Common myeloid progenitor, CD34-positive (primary cell): ENCODE results near the gene LMO7.
A peak's percentile ranks its signal among the peaks of the same experiment; 100 is the strongest.
"Not testable (repeated sequence)": the region's sequence is repeated elsewhere in the genome, so short reads cannot be mapped to it uniquely, and the experiment has no call there.

Experiments used
- CTCF ChIA-PET: fragments of 350-600 bp; sonication (Branson Sonifier 250); formaldehyde crosslinking; loops from one replicate; lab custom pipeline; 2021; ENCODE audit warnings: antibody characterized with exemption; lab: Charles Lee
- POLR2A ChIA-PET: fragments of 350-600 bp; sonication (Branson Sonifier 250); formaldehyde crosslinking; loops from one replicate; lab custom pipeline; 2021; ENCODE audit warnings: antibody characterized with exemption; lab: Charles Lee
- DNase-seq, 3 donors: peaks; one replicate each; pipeline versions ENCODE4 v3.0.0 to v3.0.0-alpha.2; 2013
- H3K27ac ChIP-seq, 2 experiments: 1 replicate in 1 of 2; 2 replicates in 1 of 2; pipeline ENCODE4 v1.7.0; 2013; ENCODE audit warnings: inconsistent platforms in 2 of 2, low read length in 2 of 2, mild to moderate bottlenecking in 2 of 2, low read depth in 1 of 2, moderate library complexity in 1 of 2; ENCODE audit not compliant: severe bottlenecking in 2 of 2, insufficient read depth in 1 of 2, poor library complexity in 1 of 2
- H3K27me3 ChIP-seq, 5 experiments: replicated peaks in 2 of 5; 1 replicate in 3 of 5; 2 replicates in 2 of 5; pipeline versions ENCODE4 v1.6.1 to v1.7.0; 2013; ENCODE audit warnings: low read length in 4 of 5, mild to moderate bottlenecking in 2 of 5, moderate library complexity in 2 of 5, inconsistent platforms in 1 of 5; ENCODE audit not compliant: insufficient read depth in 5 of 5, control insufficient read depth in 4 of 5
- H3K36me3 ChIP-seq, 4 experiments: 1 replicate in 2 of 4; 2 replicates in 2 of 4; pipeline versions ENCODE4 v1.6.1 to v1.7.0; 2013; ENCODE audit warnings: low read length in 3 of 4, control low read depth in 1 of 4, mild to moderate bottlenecking in 1 of 4; ENCODE audit not compliant: control insufficient read depth in 4 of 4, insufficient read depth in 4 of 4
- H3K4me1 ChIP-seq, 4 experiments: 1 replicate in 3 of 4; 2 replicates in 1 of 4; pipeline versions ENCODE4 v1.6.1 to v1.7.1; 2013; ENCODE audit warnings: low read length in 3 of 4, mild to moderate bottlenecking in 3 of 4, control low read depth in 1 of 4, inconsistent platforms in 1 of 4, moderate library complexity in 1 of 4; ENCODE audit not compliant: control insufficient read depth in 4 of 4, insufficient read depth in 4 of 4; ENCODE audit errors: control extremely low read depth in 1 of 4
- H3K4me3 ChIP-seq, 7 experiments: 1 replicate in 4 of 7; 2 replicates in 3 of 7; pipeline versions ENCODE4 v1.5.1 to v1.7.0; 2013; ENCODE audit warnings: mild to moderate bottlenecking in 7 of 7, low read length in 6 of 7, moderate library complexity in 6 of 7, inconsistent platforms in 2 of 7, low read depth in 2 of 7, control low read depth in 1 of 7; ENCODE audit not compliant: insufficient read depth in 4 of 7, control insufficient read depth in 1 of 7; ENCODE audit errors: extremely low read depth in 1 of 7
- H3K9me3 ChIP-seq, 5 experiments: 1 replicate in 4 of 5; 2 replicates in 1 of 5; pipeline versions ENCODE4 v1.6.1 to v1.7.1; 2013; ENCODE audit warnings: low read length in 4 of 5, mild to moderate bottlenecking in 2 of 5, inconsistent platforms in 1 of 5, low read depth in 1 of 5, moderate library complexity in 1 of 5; ENCODE audit not compliant: control insufficient read depth in 4 of 5, insufficient read depth in 2 of 5; ENCODE audit errors: control extremely low read depth in 1 of 5
- WGBS: methylation state at CpG from one replicate; pipeline ENCODE4 v1.1.5; 2013; ENCODE audit not compliant: insufficient coverage; 5-methylcytosine and 5-hydroxymethylcytosine counted together

The LMO7 gene

DNA sequence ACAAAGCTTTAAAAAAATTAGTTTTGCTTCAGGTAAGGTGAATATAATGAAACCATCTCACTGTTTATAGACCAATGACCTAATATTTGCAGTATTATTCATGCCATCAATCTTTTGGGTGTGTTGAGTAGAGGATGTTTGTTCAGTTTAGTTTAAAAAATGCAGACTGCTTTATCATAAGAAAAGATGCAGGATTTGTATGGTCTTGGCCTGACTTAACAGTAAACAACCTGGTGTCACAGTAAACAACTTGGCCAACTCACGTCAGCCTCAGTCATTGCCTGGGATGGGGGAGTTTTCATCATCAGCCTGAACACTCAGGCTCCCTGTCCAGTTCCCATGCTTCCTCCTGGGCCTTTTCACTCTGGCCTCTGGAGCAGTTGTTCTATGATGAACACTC is 55.1 kb downstream of the LMO7 start:
- ChIA-PET CTCF (interaction anchor here (0.7 to 1.3 kb wide), 3 partner anchors 9 to 14 kb away, joined by 3 read pairs; no protein-coding TSS in a partner anchor), POLR2A (no interaction called here)
- no peaks in the 10 kb centered on the region for H3K9me3 ChIP-seq
- DNase-seq: no peak
- 100% methylated on average over 1 of the region's 1 CpG for WGBS
- H3K27ac ChIP-seq: no peak overlapping the region
- no peaks in the 10 kb centered on the region for H3K27me3 ChIP-seq
- H3K36me3 ChIP-seq: no peaks in the 10 kb centered on the region
- H3K4me1 ChIP-seq: peaks cover 0 to 3% (median 0%) of the 10 kb centered on the region in 4 experiments
- H3K4me3 ChIP-seq: no peak overlapping the region

GRCh38 chr13:75693227-75693626 is 57.1 kb downstream of the LMO7 start:
- Histone ChIP-seq H3K4me3 (no peak overlapping the region), H3K4me1 (peaks cover 0 to 3% (median 0%) of the 10 kb centered on the region in 4 experiments), H3K27ac (no peak overlapping the region), H3K9me3 (no peaks in the 10 kb centered on the region), H3K36me3 (no peaks in the 10 kb centered on the region), H3K27me3 (no peaks in the 10 kb centered on the region)
- no peak for DNase-seq
- ChIA-PET POLR2A (no interaction called here), CTCF (interaction anchor here (1.4 to 1.9 kb wide), 2 partner anchors 177 to 181 kb away, joined by 3 to 4 read pairs; no protein-coding TSS in a partner anchor)
- no CpG with 5 or more reads among the region's 2 CpGs for WGBS

DNA sequence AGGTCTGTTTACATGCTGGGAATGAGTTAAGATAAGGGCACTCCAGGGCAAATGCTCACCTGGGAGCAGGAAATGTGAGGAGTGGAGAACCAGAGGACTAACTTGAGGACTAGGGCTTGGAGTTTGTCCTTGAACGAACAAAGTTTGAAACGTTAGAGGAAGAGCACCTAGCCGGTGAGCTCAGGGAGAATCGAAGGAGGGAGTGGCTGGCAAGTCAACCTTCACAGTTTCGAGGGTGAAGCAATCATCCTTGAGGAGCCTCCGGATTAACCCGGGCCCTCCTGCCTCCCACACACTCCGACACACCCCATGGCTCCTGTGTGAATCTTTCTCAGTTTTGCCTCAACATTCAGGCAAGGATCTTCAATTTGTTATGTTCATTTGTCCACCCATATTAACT is 58.6 kb downstream of the LMO7 start:
- ChIA-PET CTCF (interaction anchor here (1.1 to 4.1 kb wide), 14 partner anchors 10 to 1209 kb away, joined by 4 to 19 read pairs (median 9); no protein-coding TSS in a partner anchor), POLR2A (no interaction called here)
- DNase-seq: no peak
- 93% methylated on average over 8 of the region's 8 CpGs for WGBS
- H3K27ac ChIP-seq: no peak overlapping the region
- H3K4me3 ChIP-seq: no peak overlapping the region
- peaks cover 0 to 2% (median 0%) of the 10 kb centered on the region in 5 experiments for H3K9me3 ChIP-seq
- no peaks in the 10 kb centered on the region for H3K27me3 ChIP-seq
- H3K36me3 ChIP-seq: no peaks in the 10 kb centered on the region
- H3K4me1 ChIP-seq: peaks cover 0 to 3% (median 0%) of the 10 kb centered on the region in 4 experiments

GRCh38 chr13:75695908-75696307 is 59.8 kb downstream of the LMO7 start:
- CTCF ChIA-PET: interaction anchor here (0.6 to 4.1 kb wide), 38 partner anchors 9 to 1146 kb away, joined by 3 to 19 read pairs (median 4); no protein-coding TSS in a partner anchor
- H3K27me3 ChIP-seq, H3K9me3 ChIP-seq, H3K4me1 ChIP-seq, H3K36me3 ChIP-seq, POLR2A ChIA-PET, H3K27ac ChIP-seq: not testable (repeated sequence)
- WGBS: 0% methylated on average over 3 of the region's 8 CpGs
- H3K4me3 ChIP-seq: peak overlapping the region in 1 of 7 experiments; percentile 11
- DNase-seq: peak; percentile 62 to 79 (median 68)

DNA sequence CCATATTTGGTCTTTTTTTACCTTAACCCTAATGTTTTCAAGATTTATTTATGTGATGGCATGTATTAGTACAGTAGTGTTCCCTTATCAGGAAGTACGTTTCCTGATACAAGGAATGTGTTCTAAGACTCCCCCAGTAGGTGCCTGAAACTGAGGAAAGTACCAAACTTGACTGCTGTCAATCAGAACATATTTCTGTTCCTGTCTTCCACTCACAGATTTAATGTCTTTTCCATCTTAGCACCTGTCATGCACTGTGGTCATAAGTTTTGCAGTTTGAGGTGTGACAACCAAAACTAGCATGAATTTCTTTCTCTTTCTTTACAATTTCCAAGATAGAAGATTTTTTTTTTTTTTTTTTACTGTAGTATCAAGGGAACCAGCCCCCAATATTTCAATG is 62.9 kb downstream of the LMO7 start:
- Histone ChIP-seq H3K4me3 (no peak overlapping the region), H3K36me3 (no peaks in the 10 kb centered on the region), H3K27ac (no peak overlapping the region), H3K9me3 (peaks cover 0 to 2% (median 0%) of the 10 kb centered on the region in 5 experiments), H3K27me3 (no peaks in the 10 kb centered on the region), H3K4me1 (peaks cover 0 to 10% (median 0%) of the 10 kb centered on the region in 4 experiments)
- ChIA-PET CTCF (no interaction called here), POLR2A (no interaction called here)
- no peak for DNase-seq
- WGBS: no CpG with 5 or more reads among the region's 1 CpG

- H3K27ac ChIP-seq, H3K36me3 ChIP-seq, H3K4me3 ChIP-seq, DNase-seq, H3K27me3 ChIP-seq, CTCF ChIA-PET, H3K9me3 ChIP-seq, POLR2A ChIA-PET: not testable (repeated sequence)
- 99% methylated on average over 7 of the region's 7 CpGs for WGBS
- H3K4me1 ChIP-seq: peaks cover 0 to 10% (median 0%) of the 10 kb centered on the region in 4 experiments
Observed at GRCh38 chr13:75699717-75700116, 63.6 kb downstream of the LMO7 start.

GRCh38 chr13:75700552-75700951 is 64.4 kb downstream of the LMO7 start:
- CTCF ChIA-PET: no interaction called here
- no peaks in the 10 kb centered on the region for H3K27me3 ChIP-seq
- no peak overlapping the region for H3K4me3 ChIP-seq
- H3K4me1 ChIP-seq: peaks cover 0 to 10% (median 0%) of the 10 kb centered on the region in 4 experiments
- H3K9me3 ChIP-seq: peaks cover 0 to 2% (median 0%) of the 10 kb centered on the region in 5 experiments
- no peaks in the 10 kb centered on the region for H3K36me3 ChIP-seq
- no peak for DNase-seq
- no peak overlapping the region for H3K27ac ChIP-seq
- POLR2A ChIA-PET: no interaction called here
- 86% methylated on average over 1 of the region's 2 CpGs for WGBS
